ENCODE measurements around the gene S100A1.

S100A1 gene

GRCh38 chr1:153610811-153611301 is 17.4 kb upstream of the S100A1 start:
- H3K9me2 ChIP-seq (replicated peaks; ENCODE audit: control insufficient read depth, low read length) = no peaks in the 10 kb centered on the region
- no peak overlapping the region for H3K4me3 ChIP-seq (ENCODE audit: low read length)
- no peaks in the 10 kb centered on the region for H3K36me3 ChIP-seq (ENCODE audit: control insufficient read depth, low read length)
- H3K79me2 ChIP-seq (ENCODE audit: control insufficient read depth, low read length) = no peaks in the 10 kb centered on the region
- no peak overlapping the region for H3K4me2 ChIP-seq (ENCODE audit: low read length)
- H3K4me1 ChIP-seq (ENCODE audit: control insufficient read depth, low read length) = no peaks in the 10 kb centered on the region
- no peaks in the 10 kb centered on the region for H3K27me3 ChIP-seq (ENCODE audit: control insufficient read depth, low read length)
- no peak for TF ChIP-seq EZH2phosphoT487 (IDR thresholded peaks at IDR 0.05; ENCODE audit: borderline replicate concordance, low read length)
- TF ChIP-seq, protein P1, sequence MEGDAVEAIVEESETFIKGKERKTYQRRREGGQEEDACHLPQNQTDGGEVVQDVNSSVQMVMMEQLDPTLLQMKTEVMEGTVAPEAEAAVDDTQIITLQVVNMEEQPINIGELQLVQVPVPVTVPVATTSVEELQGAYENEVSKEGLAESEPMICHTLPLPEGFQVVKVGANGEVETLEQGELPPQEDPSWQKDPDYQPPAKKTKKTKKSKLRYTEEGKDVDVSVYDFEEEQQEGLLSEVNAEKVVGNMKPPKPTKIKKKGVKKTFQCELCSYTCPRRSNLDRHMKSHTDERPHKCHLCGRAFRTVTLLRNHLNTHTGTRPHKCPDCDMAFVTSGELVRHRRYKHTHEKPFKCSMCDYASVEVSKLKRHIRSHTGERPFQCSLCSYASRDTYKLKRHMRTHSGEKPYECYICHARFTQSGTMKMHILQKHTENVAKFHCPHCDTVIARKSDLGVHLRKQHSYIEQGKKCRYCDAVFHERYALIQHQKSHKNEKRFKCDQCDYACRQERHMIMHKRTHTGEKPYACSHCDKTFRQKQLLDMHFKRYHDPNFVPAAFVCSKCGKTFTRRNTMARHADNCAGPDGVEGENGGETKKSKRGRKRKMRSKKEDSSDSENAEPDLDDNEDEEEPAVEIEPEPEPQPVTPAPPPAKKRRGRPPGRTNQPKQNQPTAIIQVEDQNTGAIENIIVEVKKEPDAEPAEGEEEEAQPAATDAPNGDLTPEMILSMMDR (IDR thresholded peaks at IDR 0.05; ENCODE audit: low read depth, low read length, poor library complexity, severe bottlenecking) = no peak
- H3F3A ChIP-seq (ENCODE audit: control insufficient read depth, insufficient read depth) = no peaks in the 10 kb centered on the region
- no peaks in the 10 kb centered on the region for H3K9me3 ChIP-seq (ENCODE audit: control insufficient read depth, insufficient read depth, low read length)
- no peaks in the 10 kb centered on the region for H4K20me1 ChIP-seq (ENCODE audit: control insufficient read depth, insufficient read depth, low read depth, low read length)
- H3K27ac ChIP-seq (ENCODE audit: low read depth, low read length) = no peak overlapping the region

DNA sequence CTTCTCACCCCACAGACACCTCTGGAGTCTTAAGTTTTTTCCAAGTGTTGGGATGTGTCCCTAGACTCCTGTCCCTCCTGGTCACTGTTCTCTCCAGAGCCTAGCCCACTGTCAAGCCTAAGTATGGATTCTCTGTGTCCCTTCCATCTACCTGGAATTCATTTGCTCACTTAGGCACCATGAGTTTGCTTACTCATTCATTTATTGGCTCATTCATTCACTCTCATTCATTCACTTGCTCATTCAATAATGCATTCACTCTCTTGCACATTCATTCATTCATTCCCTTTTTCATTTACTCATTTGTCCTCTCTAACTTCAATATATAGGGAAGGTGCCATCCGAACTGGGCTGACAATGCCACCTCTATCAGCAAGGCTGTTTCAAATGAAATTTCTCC is 16.9 kb upstream of the S100A1 start:
- Histone ChIP-seq H4K20me1 (ENCODE audit: control insufficient read depth, insufficient read depth, low read depth, low read length) (no peaks in the 10 kb centered on the region), H3K79me2 (ENCODE audit: control insufficient read depth, low read length) (no peaks in the 10 kb centered on the region), H3K4me1 (ENCODE audit: control insufficient read depth, low read length) (no peaks in the 10 kb centered on the region)

GRCh38 chr1:153612111-153612754 is 16.0 kb upstream of the S100A1 start:
- H3K79me2 ChIP-seq (ENCODE audit: control insufficient read depth, low read length) = no peaks in the 10 kb centered on the region
- no peaks in the 10 kb centered on the region for H3K36me3 ChIP-seq (ENCODE audit: control insufficient read depth, low read length)
- no peaks in the 10 kb centered on the region for H3K27me3 ChIP-seq (ENCODE audit: control insufficient read depth, low read length)
- H3K4me2 ChIP-seq (ENCODE audit: low read length) = no peak overlapping the region
- TF ChIP-seq, protein P1 (IDR thresholded peaks at IDR 0.05; ENCODE audit: low read depth, low read length, poor library complexity, severe bottlenecking) = no peak
- no peak for TF ChIP-seq EZH2phosphoT487 (IDR thresholded peaks at IDR 0.05; ENCODE audit: borderline replicate concordance, low read length)
- no peaks in the 10 kb centered on the region for H3F3A ChIP-seq (ENCODE audit: control insufficient read depth, insufficient read depth)
- H3K4me3 ChIP-seq (ENCODE audit: low read length) = no peak overlapping the region
- H3K4me1 ChIP-seq (ENCODE audit: control insufficient read depth, low read length) = no peaks in the 10 kb centered on the region
- H4K20me1 ChIP-seq (ENCODE audit: control insufficient read depth, insufficient read depth, low read depth, low read length) = no peaks in the 10 kb centered on the region
- no peak overlapping the region for H3K27ac ChIP-seq (ENCODE audit: low read depth, low read length)
- H3K9me2 ChIP-seq (replicated peaks; ENCODE audit: control insufficient read depth, low read length) = no peaks in the 10 kb centered on the region
- H3K9me3 ChIP-seq (ENCODE audit: control insufficient read depth, insufficient read depth, low read length) = no peaks in the 10 kb centered on the region

More for the DNA sequence above, 16.9 kb upstream of the S100A1 start:
- Histone ChIP-seq H3K9me3 (ENCODE audit: control insufficient read depth, insufficient read depth, low read length) (no peaks in the 10 kb centered on the region), H3K4me3 (ENCODE audit: low read length) (no peak overlapping the region), H3K27ac (ENCODE audit: low read depth, low read length) (no peak overlapping the region), H3F3A (ENCODE audit: control insufficient read depth, insufficient read depth) (no peaks in the 10 kb centered on the region), H3K27me3 (ENCODE audit: control insufficient read depth, low read length) (no peaks in the 10 kb centered on the region), H3K9me2 (replicated peaks; ENCODE audit: control insufficient read depth, low read length) (no peaks in the 10 kb centered on the region), H3K4me2 (ENCODE audit: low read length) (no peak overlapping the region), H3K36me3 (ENCODE audit: control insufficient read depth, low read length) (no peaks in the 10 kb centered on the region)
- TF ChIP-seq EZH2phosphoT487 (IDR thresholded peaks at IDR 0.05; ENCODE audit: borderline replicate concordance, low read length) = no peak
- TF ChIP-seq, protein P1 (IDR thresholded peaks at IDR 0.05; ENCODE audit: low read depth, low read length, poor library complexity, severe bottlenecking) = no peak
